ENCODE results near the gene HNRNPC.

Gene HNRNPC

DNA sequence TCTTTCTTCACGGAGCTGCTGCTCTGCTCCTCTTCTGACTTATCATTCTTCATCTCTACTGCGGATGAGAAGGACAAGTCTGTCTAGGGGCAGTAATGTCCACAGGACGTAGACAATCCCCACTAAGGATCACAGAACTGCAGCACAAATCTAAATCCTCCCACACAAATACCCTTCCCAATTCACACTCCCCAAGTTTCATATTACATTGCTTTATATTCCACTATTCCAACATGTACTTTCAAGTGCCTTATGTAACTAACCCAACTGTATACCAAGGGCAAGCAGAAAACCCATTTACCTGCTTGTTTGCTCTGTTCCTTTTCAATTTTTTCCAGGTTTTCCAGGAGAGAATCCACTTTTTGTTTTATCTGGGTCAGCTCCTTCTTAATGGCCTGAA is 57.7 kb downstream of the HNRNPC start:
- no peak for DNase-seq (ENCODE audit: low read depth)
- H3K4me3 ChIP-seq (ENCODE audit: low read depth, low read length) = no peak overlapping the region
- TF ChIP-seq, protein P1, sequence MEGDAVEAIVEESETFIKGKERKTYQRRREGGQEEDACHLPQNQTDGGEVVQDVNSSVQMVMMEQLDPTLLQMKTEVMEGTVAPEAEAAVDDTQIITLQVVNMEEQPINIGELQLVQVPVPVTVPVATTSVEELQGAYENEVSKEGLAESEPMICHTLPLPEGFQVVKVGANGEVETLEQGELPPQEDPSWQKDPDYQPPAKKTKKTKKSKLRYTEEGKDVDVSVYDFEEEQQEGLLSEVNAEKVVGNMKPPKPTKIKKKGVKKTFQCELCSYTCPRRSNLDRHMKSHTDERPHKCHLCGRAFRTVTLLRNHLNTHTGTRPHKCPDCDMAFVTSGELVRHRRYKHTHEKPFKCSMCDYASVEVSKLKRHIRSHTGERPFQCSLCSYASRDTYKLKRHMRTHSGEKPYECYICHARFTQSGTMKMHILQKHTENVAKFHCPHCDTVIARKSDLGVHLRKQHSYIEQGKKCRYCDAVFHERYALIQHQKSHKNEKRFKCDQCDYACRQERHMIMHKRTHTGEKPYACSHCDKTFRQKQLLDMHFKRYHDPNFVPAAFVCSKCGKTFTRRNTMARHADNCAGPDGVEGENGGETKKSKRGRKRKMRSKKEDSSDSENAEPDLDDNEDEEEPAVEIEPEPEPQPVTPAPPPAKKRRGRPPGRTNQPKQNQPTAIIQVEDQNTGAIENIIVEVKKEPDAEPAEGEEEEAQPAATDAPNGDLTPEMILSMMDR (IDR thresholded peaks at IDR 0.05; ENCODE audit: low read depth, low read length, missing control alignments) = no peak

DNA sequence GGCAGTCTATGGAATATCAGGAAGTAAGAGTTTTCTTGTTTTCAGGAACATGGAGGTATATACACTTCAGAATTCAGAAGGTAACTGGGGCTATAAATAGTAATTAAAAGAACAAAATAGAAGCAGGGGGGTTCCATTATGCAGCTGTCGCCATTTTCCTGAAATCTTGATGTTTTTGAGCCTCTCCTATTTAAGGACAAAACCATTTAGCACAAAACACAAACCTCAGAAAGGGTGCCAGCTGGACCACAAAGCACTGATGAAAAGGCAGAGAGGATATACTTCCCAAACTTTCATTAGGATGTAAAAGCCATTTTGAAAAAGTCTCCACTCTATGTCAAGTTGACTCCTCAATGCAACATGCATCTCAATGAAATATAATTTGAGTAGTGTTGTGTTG is 59.2 kb downstream of the HNRNPC start:
- no peak for DNase-seq (ENCODE audit: low read depth)
- TF ChIP-seq, protein P1 (IDR thresholded peaks at IDR 0.05; ENCODE audit: low read depth, low read length, missing control alignments) = no peak
- no peak overlapping the region for H3K4me3 ChIP-seq (ENCODE audit: low read depth, low read length)

DNA sequence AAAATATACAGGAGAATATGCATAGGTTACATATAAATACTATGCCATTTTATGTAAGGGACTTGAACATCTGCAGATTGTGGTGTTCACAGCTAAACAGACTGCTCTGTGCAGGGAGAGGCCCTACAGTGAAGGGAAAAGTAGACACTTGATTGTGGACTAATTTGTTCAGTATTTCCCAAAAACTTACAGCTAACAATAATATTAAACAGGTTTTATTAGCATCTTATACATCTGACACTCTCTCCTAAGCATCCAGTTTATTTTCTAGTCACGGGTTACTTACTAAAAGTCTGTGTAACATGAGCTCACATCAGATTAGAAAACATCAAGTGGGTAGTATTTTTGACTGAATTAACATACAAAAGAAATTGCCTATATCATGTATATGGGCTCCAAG is 60.1 kb downstream of the HNRNPC start:
- TF ChIP-seq, protein P1 (IDR thresholded peaks at IDR 0.05; ENCODE audit: low read depth, low read length, missing control alignments) = no peak
- no peak for DNase-seq (ENCODE audit: low read depth)
- H3K4me3 ChIP-seq (ENCODE audit: low read depth, low read length) = no peak overlapping the region

DNA sequence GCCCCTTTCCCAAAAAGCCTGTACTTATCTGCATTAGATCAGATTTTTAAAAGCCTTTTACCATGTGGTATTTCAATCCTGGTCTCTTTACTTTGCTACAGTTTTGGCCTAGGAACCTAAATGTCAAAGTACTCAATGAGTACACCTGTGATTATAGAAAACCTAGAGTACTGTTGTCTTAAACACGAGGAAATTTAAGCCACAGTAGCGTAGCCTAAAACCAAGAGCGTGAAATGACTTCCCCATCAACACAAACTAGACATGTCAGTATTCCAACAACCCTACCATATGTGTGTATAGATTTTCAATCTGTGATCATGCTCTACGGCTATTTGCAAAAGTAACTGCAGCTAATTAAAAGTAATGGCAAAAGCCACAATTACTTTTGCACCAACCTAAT is 60.7 kb downstream of the HNRNPC start:
- DNase-seq (ENCODE audit: low read depth) = no peak
- TF ChIP-seq, protein P1 (IDR thresholded peaks at IDR 0.05; ENCODE audit: low read depth, low read length, missing control alignments) = no peak
- no peak overlapping the region for H3K4me3 ChIP-seq (ENCODE audit: low read depth, low read length)

DNA sequence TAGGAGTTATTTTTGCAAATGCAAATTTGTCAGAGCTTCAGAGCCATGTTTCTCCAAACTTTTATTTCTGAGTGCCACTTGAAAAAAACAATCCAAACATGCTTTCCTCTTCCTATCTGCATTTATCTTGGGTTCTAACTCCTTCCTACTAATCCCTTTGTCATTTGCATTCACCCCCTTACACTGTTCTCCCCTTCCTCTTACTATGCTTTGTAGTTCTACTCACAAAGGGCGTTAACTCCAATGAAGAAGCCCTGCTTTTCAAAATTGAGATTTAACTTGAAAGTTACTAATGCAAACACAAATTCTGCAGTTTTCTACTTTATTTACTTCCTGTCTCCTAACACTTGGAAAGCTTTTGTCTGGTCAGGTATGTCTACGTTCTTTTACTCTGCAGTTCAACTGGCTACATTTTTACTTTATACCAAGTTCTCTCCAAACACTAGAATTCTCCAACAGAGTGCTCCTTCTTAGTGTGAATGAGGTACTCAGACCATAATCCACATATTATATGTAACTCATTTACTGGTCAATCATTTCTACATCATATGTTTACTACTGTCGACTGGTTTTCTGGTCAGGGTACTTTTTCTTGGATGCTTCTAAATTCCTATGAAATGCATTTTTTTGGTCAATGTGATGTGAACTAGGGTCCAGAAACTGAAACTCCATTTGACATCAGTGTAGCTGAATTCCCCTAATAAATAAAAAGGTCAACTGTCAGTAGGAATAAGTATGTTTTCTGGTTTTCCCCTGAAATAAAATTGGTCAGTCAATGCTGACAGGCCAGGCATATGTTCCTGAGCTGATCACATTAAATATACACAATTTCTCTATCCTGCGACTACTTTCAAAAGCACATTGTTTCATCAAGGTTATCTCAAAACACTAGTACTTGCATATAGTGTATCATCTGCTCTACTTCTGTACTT is 62.2 kb downstream of the HNRNPC start:
- H3K4me3 ChIP-seq (ENCODE audit: low read depth, low read length) = no peak overlapping the region
- TF ChIP-seq, protein P1 (IDR thresholded peaks at IDR 0.05; ENCODE audit: low read depth, low read length, missing control alignments) = no peak
- no peak for DNase-seq (ENCODE audit: low read depth)

DNA sequence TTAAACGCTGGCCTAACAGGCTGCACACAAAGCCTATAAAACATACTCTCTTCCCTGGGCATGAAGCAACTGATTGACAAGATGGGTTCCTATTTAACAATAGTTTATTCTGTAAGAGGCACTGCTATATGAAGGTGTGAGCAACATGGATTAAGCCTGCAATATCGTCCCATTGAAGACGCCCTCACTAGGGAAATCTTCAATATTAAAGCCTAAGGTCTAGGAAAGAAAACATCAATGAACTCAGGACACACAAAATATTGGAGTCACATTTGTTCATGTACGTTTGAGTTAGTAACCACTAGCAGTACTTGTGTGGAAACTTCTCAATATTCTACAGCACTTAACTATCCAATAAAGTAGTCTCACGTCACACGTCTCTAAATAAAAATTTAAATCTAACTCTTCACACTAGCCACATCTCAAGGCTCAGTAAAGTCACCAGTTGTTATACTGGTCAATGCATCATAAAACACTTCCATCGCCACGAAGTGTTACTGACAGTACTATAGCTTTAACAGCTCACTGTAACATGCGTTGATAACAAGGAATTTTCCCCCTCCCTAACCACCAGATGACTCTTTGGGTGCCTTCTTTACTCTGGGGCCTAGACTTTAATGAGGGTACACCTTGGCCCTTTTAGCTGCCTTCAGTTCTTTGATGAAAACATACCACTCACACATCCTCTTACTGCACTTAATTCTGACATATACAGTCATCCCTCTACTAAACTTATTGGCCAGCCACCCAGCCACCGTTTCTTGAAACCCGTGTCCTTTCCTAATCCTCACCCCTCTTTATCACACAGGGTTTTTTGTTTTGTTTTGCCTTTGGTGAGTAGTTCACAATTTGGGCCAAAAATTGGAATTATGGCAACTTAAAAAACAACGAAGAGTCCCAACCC is 63.3 kb downstream of the HNRNPC start:
- no peak overlapping the region for H3K4me3 ChIP-seq (ENCODE audit: low read depth, low read length)
- TF ChIP-seq, protein P1 (IDR thresholded peaks at IDR 0.05; ENCODE audit: low read depth, low read length, missing control alignments) = no peak
- no peak for DNase-seq (ENCODE audit: low read depth)

Measured in GM12864 (cell line).